ENCODE data around the gene HOOK2.

Gene HOOK2

DNA sequence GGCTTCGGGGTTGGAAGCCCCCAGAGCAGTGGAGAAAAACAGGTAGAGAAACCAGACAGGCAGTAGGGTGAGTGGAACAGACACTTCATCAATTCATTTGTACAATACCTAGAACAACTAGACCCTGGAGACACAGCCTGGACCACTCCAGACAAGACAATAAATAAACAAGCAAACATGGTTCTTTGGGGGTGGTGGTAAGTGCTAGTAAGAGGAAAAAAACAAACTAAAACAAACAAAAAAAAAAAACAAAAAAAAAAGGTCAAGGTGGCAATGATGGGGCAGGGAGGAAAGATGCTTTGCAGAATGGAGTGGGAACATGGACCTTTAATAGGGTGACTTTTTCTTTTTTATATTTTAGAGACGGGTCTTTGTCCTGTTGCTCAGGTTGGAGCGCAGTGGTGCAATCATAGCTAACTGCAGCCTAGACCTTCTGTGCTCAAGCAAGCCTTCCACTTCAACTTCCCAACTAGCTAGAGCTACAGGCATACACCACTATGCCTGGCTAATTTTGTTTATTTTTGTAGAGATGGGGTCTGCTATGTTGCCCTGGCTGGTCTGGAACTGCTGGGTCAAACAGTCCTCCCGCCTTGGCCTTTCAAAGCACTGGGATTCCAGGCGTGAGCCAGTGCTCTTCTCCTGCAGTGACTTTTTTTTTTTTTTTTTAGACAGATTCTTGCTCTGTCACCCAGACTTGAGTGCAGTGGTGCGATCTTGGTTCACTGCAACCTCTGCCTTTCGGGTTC lies 19.0 kb upstream of the HOOK2 start:
- POLR2A ChIA-PET: interaction anchor here (0.6 to 4.4 kb wide), 7 partner anchors 9 to 72 kb away, joined by 3 to 96 read pairs (median 15); partner anchors contain the start of gene TNPO2
- no peak for DNase-seq (ENCODE audit: low read depth, low spot score)
- TF ChIP-seq, protein P1, sequence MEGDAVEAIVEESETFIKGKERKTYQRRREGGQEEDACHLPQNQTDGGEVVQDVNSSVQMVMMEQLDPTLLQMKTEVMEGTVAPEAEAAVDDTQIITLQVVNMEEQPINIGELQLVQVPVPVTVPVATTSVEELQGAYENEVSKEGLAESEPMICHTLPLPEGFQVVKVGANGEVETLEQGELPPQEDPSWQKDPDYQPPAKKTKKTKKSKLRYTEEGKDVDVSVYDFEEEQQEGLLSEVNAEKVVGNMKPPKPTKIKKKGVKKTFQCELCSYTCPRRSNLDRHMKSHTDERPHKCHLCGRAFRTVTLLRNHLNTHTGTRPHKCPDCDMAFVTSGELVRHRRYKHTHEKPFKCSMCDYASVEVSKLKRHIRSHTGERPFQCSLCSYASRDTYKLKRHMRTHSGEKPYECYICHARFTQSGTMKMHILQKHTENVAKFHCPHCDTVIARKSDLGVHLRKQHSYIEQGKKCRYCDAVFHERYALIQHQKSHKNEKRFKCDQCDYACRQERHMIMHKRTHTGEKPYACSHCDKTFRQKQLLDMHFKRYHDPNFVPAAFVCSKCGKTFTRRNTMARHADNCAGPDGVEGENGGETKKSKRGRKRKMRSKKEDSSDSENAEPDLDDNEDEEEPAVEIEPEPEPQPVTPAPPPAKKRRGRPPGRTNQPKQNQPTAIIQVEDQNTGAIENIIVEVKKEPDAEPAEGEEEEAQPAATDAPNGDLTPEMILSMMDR (IDR thresholded peaks at IDR 0.05; ENCODE audit: insufficient read depth, low read length, missing control alignments): no peak
- CTCF ChIA-PET: interaction anchor here (1.1 to 18.0 kb wide), 6 partner anchors 29 to 235 kb away, joined by 3 to 1565 read pairs (median 32); partner anchors contain the start of genes BEST2, HOOK2 and TNPO2
- peak overlapping the region; percentile 99 for H3K4me3 ChIP-seq (ENCODE audit: low read depth, low read length)

DNA sequence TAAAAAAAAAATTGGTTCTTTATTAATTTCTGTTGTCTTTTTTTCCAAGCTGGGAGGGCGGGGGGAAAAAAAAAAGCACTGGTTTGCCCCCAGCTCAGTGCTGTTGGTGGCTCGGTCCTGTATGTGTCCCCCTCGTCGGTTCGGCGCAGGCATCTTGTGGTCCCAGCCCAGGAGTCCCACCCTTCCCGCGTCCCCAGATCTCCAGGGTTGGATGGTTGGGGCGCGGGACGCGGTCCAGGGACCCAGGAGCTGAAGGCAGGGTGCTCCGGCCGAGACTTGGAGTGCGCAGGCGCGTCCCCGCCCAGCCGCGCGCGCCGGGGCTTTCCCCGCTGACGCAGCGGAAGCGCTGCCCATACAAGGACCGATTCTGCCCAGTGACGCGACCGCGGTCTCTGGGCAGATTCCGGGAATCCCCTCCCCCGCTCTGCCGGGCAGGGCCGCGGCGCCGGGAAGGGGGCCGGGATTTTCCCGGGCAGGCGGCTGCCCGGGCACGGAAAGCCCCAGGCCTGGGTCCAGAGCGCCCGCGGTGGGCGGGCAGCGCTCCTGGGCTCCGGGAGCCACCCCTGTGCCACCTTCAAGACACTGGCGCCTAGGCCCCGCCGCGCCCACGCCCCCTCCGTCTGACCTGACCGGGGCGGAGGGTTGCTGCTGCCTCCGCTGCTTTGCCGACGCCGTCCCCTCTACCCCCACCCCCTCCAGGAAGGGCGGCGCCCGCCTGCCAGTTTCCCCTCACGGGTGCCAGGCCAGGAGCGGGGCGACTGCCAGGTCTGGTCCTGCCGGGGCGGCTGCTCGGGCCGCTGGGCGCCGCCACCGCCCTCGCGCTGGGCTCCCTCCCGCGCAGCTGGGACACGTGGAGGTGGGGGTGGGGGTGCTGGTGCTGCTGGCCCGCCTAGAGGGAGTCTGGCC lies 18.2 kb upstream of the HOOK2 start:
- TF ChIP-seq, protein P1 (IDR thresholded peaks at IDR 0.05; ENCODE audit: insufficient read depth, low read length, missing control alignments): no peak
- no peak for DNase-seq (ENCODE audit: low read depth, low spot score)
- H3K4me3 ChIP-seq (ENCODE audit: low read depth, low read length): peak overlapping the region; percentile 99
- ChIA-PET POLR2A (interaction anchor here (0.6 to 4.4 kb wide), 11 partner anchors 10 to 97 kb away, joined by 3 to 158 read pairs (median 17); partner anchors contain the start of genes FBXW9, TNPO2 and TRIR), CTCF (interaction anchor here (1.1 to 18.0 kb wide), 4 partner anchors 28 to 76 kb away, joined by 4 to 1565 read pairs (median 29); partner anchors contain the start of genes BEST2 and HOOK2)

DNA sequence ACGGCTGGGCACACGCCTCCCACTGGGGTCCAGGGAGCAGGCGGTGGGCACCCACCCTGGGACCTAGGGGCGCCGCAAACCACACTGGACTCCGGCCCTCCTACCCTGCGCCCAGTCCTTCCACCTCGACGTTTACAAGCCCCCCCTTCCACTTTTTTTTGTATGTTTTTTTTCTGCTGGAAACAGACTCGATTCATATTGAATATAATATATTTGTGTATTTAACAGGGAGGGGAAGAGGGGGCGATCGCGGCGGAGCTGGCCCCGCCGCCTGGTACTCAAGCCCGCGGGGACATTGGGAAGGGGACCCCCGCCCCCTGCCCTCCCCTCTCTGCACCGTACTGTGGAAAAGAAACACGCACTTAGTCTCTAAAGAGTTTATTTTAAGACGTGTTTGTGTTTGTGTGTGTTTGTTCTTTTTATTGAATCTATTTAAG lies 17.5 kb upstream of the HOOK2 start:
- TF ChIP-seq, protein P1 (IDR thresholded peaks at IDR 0.05; ENCODE audit: insufficient read depth, low read length, missing control alignments): no peak
- ChIA-PET POLR2A (interaction anchor here (0.8 to 4.4 kb wide), 11 partner anchors 10 to 96 kb away, joined by 3 to 158 read pairs (median 17); partner anchors contain the start of genes FBXW9, TNPO2 and TRIR), CTCF (interaction anchor here (0.7 to 18.0 kb wide), 4 partner anchors 11 to 55 kb away, joined by 4 to 1565 read pairs (median 12); partner anchors contain the start of genes BEST2 and HOOK2)
- H3K4me3 ChIP-seq (ENCODE audit: low read depth, low read length): peak overlapping the region; percentile 99
- no peak for DNase-seq (ENCODE audit: low read depth, low spot score)

DNA sequence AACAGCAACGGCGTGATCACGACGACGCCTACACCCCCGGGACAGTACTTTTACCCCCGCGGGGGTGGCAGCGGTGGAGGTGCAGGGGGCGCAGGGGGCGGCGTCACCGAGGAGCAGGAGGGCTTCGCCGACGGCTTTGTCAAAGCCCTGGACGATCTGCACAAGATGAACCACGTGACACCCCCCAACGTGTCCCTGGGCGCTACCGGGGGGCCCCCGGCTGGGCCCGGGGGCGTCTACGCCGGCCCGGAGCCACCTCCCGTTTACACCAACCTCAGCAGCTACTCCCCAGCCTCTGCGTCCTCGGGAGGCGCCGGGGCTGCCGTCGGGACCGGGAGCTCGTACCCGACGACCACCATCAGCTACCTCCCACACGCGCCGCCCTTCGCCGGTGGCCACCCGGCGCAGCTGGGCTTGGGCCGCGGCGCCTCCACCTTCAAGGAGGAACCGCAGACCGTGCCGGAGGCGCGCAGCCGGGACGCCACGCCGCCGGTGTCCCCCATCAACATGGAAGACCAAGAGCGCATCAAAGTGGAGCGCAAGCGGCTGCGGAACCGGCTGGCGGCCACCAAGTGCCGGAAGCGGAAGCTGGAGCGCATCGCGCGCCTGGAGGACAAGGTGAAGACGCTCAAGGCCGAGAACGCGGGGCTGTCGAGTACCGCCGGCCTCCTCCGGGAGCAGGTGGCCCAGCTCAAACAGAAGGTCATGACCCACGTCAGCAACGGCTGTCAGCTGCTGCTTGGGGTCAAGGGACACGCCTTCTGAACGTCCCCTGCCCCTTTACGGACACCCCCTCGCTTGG lies 16.9 kb upstream of the HOOK2 start:
- CTCF ChIA-PET: interaction anchor here (0.7 to 18.0 kb wide), 5 partner anchors 10 to 58 kb away, joined by 4 to 1565 read pairs (median 7); partner anchors contain the start of genes BEST2, HOOK2 and TRIR
- POLR2A ChIA-PET: interaction anchor here (0.6 to 4.4 kb wide), 27 partner anchors 9 to 364 kb away, joined by 3 to 158 read pairs (median 4); partner anchors contain the start of genes FBXW9, GET3, RAD23A and RNASEH2A
- TF ChIP-seq, protein P1 (IDR thresholded peaks at IDR 0.05; ENCODE audit: insufficient read depth, low read length, missing control alignments): no peak
- H3K4me3 ChIP-seq (ENCODE audit: low read depth, low read length): peak overlapping the region; percentile 99
- no peak for DNase-seq (ENCODE audit: low read depth, low spot score)

DNA sequence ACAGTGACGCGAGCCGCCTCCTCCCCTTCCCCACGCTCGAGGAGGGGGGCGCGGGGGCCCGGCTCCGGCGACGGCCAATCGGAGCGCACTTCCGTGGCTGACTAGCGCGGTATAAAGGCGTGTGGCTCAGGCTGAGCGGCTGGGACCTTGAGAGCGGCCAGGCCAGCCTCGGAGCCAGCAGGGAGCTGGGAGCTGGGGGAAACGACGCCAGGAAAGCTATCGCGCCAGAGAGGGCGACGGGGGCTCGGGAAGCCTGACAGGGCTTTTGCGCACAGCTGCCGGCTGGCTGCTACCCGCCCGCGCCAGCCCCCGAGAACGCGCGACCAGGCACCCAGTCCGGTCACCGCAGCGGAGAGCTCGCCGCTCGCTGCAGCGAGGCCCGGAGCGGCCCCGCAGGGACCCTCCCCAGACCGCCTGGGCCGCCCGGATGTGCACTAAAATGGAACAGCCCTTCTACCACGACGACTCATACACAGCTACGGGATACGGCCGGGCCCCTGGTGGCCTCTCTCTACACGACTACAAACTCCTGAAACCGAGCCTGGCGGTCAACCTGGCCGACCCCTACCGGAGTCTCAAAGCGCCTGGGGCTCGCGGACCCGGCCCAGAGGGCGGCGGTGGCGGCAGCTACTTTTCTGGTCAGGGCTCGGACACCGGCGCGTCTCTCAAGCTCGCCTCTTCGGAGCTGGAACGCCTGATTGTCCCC lies 16.1 kb upstream of the HOOK2 start, which contains the start of gene JUNB:
TSS of gene JUNB (plus strand) at position 142 of the 706 bp plus-strand sequence. CDS start at position 428, 286 bp downstream.
- TF ChIP-seq, protein P1 (IDR thresholded peaks at IDR 0.05; ENCODE audit: insufficient read depth, low read length, missing control alignments): no peak

More for the DNA sequence above, 16.1 kb upstream of the HOOK2 start, which contains the start of gene JUNB:
- peak within 1 kb of the TSS; percentile 99 for H3K4me3 ChIP-seq (ENCODE audit: low read depth, low read length)
- POLR2A ChIA-PET: interaction anchor here (0.6 to 4.4 kb wide), 34 partner anchors 9 to 941 kb away, joined by 3 to 158 read pairs (median 4); partner anchors contain the start of genes FBXW9, GET3, RAD23A and RNASEH2A
- CTCF ChIA-PET: interaction anchor here (1.0 to 18.0 kb wide), 5 partner anchors 9 to 57 kb away, joined by 3 to 1565 read pairs (median 7); partner anchors contain the start of genes BEST2, HOOK2, RNASEH2A and TRIR
- DNase-seq (ENCODE audit: low read depth, low spot score): no peak
